ENCODE data around the gene SMLR1.
"Not testable (repeated sequence)": the region's sequence is repeated elsewhere in the genome, so short reads cannot be mapped to it uniquely, and the experiment has no call there.

GRCh38 chr6:130801368-130801767, 25.8 kb upstream of the SMLR1 start:
- not testable (repeated sequence) for TF ChIP-seq CTCF, POLR2A (IDR thresholded peaks at IDR 0.05)

Data from adrenal gland (tissue), 5 donors.